ENCODE data around the gene ADAMTS8. TPM values are rescaled to one million over a fixed set of nuclear protein-coding genes. Genes with fewer than 3 reads are reported as not detected.

Gene ADAMTS8
- polyA plus RNA-seq, 2 of the 4 experiments (the other 2 are of a cell fraction), result 0.17 to 0.26 TPM

DNA sequence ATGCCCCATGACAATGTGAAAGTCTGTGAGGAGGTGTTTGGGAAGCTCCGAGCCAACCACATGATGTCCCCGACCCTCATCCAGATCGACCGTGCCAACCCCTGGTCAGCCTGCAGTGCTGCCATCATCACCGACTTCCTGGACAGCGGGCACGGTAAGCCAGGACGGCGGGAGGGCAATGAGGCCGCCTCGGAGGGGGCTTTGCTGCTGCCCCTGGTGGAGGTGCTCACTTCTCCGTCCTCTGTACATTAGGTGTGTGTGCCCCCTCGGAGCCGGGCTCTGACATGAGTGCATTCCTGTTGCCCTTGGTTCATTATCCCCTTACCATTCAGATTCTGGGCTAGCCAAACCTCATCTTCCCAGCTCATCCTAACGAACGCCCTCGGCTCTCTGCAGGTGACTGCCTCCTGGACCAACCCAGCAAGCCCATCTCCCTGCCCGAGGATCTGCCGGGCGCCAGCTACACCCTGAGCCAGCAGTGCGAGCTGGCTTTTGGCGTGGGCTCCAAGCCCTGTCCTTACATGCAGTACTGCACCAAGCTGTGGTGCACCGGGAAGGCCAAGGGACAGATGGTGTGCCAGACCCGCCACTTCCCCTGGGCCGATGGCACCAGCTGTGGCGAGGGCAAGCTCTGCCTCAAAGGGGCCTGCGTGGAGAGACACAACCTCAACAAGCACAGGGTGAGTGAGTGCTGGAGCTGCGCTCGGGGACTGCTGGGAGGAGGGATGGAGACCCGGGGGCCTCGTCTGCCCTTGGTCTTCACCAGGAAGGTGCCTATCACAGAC is 33.9 kb upstream of the ADAMTS8 start:
- DNase-seq (ENCODE audit: low read depth in 1 of 2, low spot score in 1 of 2) (no peak), ATAC-seq (no peak), FAIRE-seq (no peak)
- Histone ChIP-seq H3K9me3 (no peaks in the 10 kb centered on the region), H3K27ac (no peak overlapping the region), H3K4me3 (no peak overlapping the region), H3K4me1 (no peaks in the 10 kb centered on the region), H3K4me2 (no peak overlapping the region)
- ChIA-PET CTCF (interaction anchor here (1.0 to 1.7 kb wide), 2 partner anchors 10 to 400 kb away, joined by 3 to 5 read pairs; no protein-coding TSS in a partner anchor), POLR2A (interaction anchor here (0.7 kb wide), 1 partner anchor 433 kb away, joined by 3 read pairs; no protein-coding TSS in a partner anchor)
- 89% methylated on average over 15 of the region's 31 CpGs for WGBS (ENCODE audit: missing lambda C conversion rate)
- no peak for TF ChIP-seq FOXS1 (CRISPR knock-in tag; IDR thresholded peaks at IDR 0.05)
- no peak for TF ChIP-seq ESRRA (IDR thresholded peaks at IDR 0.05; ENCODE audit: borderline replicate concordance, low read length)
- TF ChIP-seq RNF2 (IDR thresholded peaks at IDR 0.05; ENCODE audit: borderline replicate concordance, low read depth), result no peak
- no peak for TF ChIP-seq EHMT2 (IDR thresholded peaks at IDR 0.05; ENCODE audit: low read depth)
- TF ChIP-seq JUN (IDR thresholded peaks at IDR 0.05), result no peak
- TF ChIP-seq TP53 (CRISPR knock-in tag; IDR thresholded peaks at IDR 0.05), result no peak
- TF ChIP-seq PHF8 (IDR thresholded peaks at IDR 0.05; ENCODE audit: borderline replicate concordance, low read depth), result no peak
- no peak for TF ChIP-seq TFCP2L1 (CRISPR knock-in tag; IDR thresholded peaks at IDR 0.05)
- TF ChIP-seq CBX2 (IDR thresholded peaks at IDR 0.05; ENCODE audit: borderline replicate concordance, low read depth), result no peak
- no peak for TF ChIP-seq HEYL (CRISPR knock-in tag; IDR thresholded peaks at IDR 0.05)
- TF ChIP-seq NFE2L2 (conservative IDR thresholded peaks at IDR 0.05; ENCODE audit: low read length), result no peak
- TF ChIP-seq SREBF2 (IDR thresholded peaks at IDR 0.05), result no peak
- no peak for TF ChIP-seq NPAS2 (CRISPR knock-in tag; IDR thresholded peaks at IDR 0.05; ENCODE audit: borderline replicate concordance)
- TF ChIP-seq POLR2A (IDR thresholded peaks at IDR 0.05; ENCODE audit: low read length), result no peak

GRCh38 chr11:130459521-130459920 is 31.1 kb upstream of the ADAMTS8 start:
- Histone ChIP-seq H3K4me3 (no peak overlapping the region), H3K9me3 (no peaks in the 10 kb centered on the region), H3K4me1 (no peaks in the 10 kb centered on the region), H3K27ac (no peak overlapping the region), H3K4me2 (no peak overlapping the region)
- FAIRE-seq (no peak), DNase-seq (ENCODE audit: low read depth in 1 of 2, low spot score in 1 of 2) (no peak), ATAC-seq (no peak)
- no peak for TF ChIP-seq BHLHE40 (IDR thresholded peaks at IDR 0.05; ENCODE audit: low read depth, low read length)
- no peak for TF ChIP-seq MAZ (IDR thresholded peaks at IDR 0.05; ENCODE audit: borderline replicate concordance, low read depth, low read length)
- TF ChIP-seq E2F6 (IDR thresholded peaks at IDR 0.05; ENCODE audit: borderline replicate concordance, low read depth), result no peak
- no peak for TF ChIP-seq CTCF (IDR thresholded peaks at IDR 0.05)
- no peak for TF ChIP-seq PHF8 (IDR thresholded peaks at IDR 0.05; ENCODE audit: borderline replicate concordance, low read depth)
- no peak for TF ChIP-seq MAX (IDR thresholded peaks at IDR 0.05)
- WGBS (ENCODE audit: missing lambda C conversion rate), result 89% methylated on average over 5 of the region's 7 CpGs
- POLR2A ChIA-PET, result no interaction called here
- CTCF ChIA-PET, result interaction anchor here (2.0 kb wide), 1 partner anchor 403 kb away, joined by 4 read pairs; no protein-coding TSS in a partner anchor

DNA sequence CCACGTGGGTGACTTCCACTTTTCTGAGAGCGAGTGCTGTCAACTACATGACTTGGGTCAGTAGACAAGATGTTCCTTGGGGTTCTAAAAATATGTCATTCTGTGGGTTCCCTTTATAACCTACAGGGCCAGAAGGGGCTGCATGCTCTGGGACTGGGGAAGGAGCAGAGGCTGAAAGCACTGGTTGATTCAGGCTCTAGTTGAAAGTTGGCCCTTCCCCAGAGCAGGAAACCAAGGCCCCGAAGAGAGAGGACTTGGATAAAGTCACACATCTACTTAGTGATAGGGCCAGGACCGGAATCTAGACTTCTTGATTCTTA is 30.0 kb upstream of the ADAMTS8 start:
- 89% methylated on average over 3 of the region's 4 CpGs for WGBS (ENCODE audit: missing lambda C conversion rate)
- Histone ChIP-seq H3K4me2 (no peak overlapping the region), H3K9me3 (no peaks in the 10 kb centered on the region), H3K27ac (no peak overlapping the region), H3K4me1 (no peaks in the 10 kb centered on the region), H3K4me3 (no peak overlapping the region)
- FAIRE-seq, result no peak
- TF ChIP-seq MAZ (IDR thresholded peaks at IDR 0.05; ENCODE audit: borderline replicate concordance, low read depth, low read length) (no peak), CBX8 (IDR thresholded peaks at IDR 0.05) (no peak), HOXA7 (CRISPR knock-in tag; IDR thresholded peaks at IDR 0.05) (no peak)
- TF ChIP-seq, protein P1, sequence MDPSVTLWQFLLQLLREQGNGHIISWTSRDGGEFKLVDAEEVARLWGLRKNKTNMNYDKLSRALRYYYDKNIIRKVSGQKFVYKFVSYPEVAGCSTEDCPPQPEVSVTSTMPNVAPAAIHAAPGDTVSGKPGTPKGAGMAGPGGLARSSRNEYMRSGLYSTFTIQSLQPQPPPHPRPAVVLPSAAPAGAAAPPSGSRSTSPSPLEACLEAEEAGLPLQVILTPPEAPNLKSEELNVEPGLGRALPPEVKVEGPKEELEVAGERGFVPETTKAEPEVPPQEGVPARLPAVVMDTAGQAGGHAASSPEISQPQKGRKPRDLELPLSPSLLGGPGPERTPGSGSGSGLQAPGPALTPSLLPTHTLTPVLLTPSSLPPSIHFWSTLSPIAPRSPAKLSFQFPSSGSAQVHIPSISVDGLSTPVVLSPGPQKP (IDR thresholded peaks at IDR 0.05; ENCODE audit: low read depth, low read length), result no peak
- TF ChIP-seq, protein P2, sequence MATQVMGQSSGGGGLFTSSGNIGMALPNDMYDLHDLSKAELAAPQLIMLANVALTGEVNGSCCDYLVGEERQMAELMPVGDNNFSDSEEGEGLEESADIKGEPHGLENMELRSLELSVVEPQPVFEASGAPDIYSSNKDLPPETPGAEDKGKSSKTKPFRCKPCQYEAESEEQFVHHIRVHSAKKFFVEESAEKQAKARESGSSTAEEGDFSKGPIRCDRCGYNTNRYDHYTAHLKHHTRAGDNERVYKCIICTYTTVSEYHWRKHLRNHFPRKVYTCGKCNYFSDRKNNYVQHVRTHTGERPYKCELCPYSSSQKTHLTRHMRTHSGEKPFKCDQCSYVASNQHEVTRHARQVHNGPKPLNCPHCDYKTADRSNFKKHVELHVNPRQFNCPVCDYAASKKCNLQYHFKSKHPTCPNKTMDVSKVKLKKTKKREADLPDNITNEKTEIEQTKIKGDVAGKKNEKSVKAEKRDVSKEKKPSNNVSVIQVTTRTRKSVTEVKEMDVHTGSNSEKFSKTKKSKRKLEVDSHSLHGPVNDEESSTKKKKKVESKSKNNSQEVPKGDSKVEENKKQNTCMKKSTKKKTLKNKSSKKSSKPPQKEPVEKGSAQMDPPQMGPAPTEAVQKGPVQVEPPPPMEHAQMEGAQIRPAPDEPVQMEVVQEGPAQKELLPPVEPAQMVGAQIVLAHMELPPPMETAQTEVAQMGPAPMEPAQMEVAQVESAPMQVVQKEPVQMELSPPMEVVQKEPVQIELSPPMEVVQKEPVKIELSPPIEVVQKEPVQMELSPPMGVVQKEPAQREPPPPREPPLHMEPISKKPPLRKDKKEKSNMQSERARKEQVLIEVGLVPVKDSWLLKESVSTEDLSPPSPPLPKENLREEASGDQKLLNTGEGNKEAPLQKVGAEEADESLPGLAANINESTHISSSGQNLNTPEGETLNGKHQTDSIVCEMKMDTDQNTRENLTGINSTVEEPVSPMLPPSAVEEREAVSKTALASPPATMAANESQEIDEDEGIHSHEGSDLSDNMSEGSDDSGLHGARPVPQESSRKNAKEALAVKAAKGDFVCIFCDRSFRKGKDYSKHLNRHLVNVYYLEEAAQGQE (IDR thresholded peaks at IDR 0.05), result no peak
- no peak for ATAC-seq
- POLR2A ChIA-PET, result no interaction called here
- DNase-seq (ENCODE audit: low read depth in 1 of 2, low spot score in 1 of 2), result no peak
- CTCF ChIA-PET, result no interaction called here

All from A549 (cell line).